BLaER1 (cell line): ENCODE data around the gene SP140L.

ENCODE experiments used
- H3K27ac ChIP-seq: shearing (Covaris generic); formaldehyde crosslinking; 2 replicates; pipeline ENCODE4 v1.8.1; 2022
- H3K27me3 ChIP-seq: shearing (Covaris generic); formaldehyde crosslinking; 2 replicates; pipeline ENCODE4 v1.8.1; 2022
- H3K36me3 ChIP-seq: shearing (Covaris generic); formaldehyde crosslinking; 2 replicates; pipeline ENCODE4 v1.8.1; 2022
- H3K4me1 ChIP-seq: shearing (Covaris generic); formaldehyde crosslinking; 2 replicates; pipeline ENCODE4 v1.8.1; 2022
- H3K4me2 ChIP-seq: shearing (Covaris generic); formaldehyde crosslinking; 2 replicates; pipeline ENCODE4 v1.8.1; 2022
- H3K4me3 ChIP-seq: shearing (Covaris generic); formaldehyde crosslinking; 2 replicates; pipeline ENCODE4 v1.8.1; 2022
- H3K9ac ChIP-seq: shearing (Covaris generic); formaldehyde crosslinking; 2 replicates; pipeline ENCODE4 v1.8.1; 2022
- H3K9me3 ChIP-seq: shearing (Covaris generic); formaldehyde crosslinking; 2 replicates; pipeline ENCODE4 v1.8.1; 2022
- H4K20me1 ChIP-seq: shearing (Covaris generic); formaldehyde crosslinking; 2 replicates; pipeline ENCODE4 v1.8.1; 2022
- Cebpa-rat ChIP-seq: shearing (Covaris generic); IDR thresholded peaks from 2 replicates; pipeline ENCODE4 v1.8.1; 2022

SP140L gene

GRCh38 chr2:230414302-230414701 lies 87.3 kb downstream of the SP140L start:
- H3K27ac ChIP-seq, result no peak overlapping the region
- no peak overlapping the region for H3K9ac ChIP-seq
- TF ChIP-seq Cebpa-rat, result no peak
- 0 out of 2 replicates have a peak, but pooled peaks cover 3% of the 10 kb centered on the region for H4K20me1 ChIP-seq
- peaks cover 54% of the 10 kb centered on the region for H3K4me1 ChIP-seq
- peaks cover 3% of the 10 kb centered on the region; the same call in 1 of the 2 replicates for H3K36me3 ChIP-seq
- H3K9me3 ChIP-seq, result no peaks in the 10 kb centered on the region
- no peaks in the 10 kb centered on the region for H3K27me3 ChIP-seq
- H3K4me3 ChIP-seq, result no peak overlapping the region
- H3K4me2 ChIP-seq, result no peak overlapping the region

- H3K27me3 ChIP-seq, result no peaks in the 10 kb centered on the region
- peak within 1 kb of the TSS; percentile 89 for H3K4me2 ChIP-seq
- peaks cover 9% of the 10 kb centered on the region; the same call in 1 of the 2 replicates for H3K36me3 ChIP-seq
- peak within 1 kb of the TSS; percentile 82 for H3K9ac ChIP-seq
- H3K27ac ChIP-seq, result peak within 1 kb of the TSS; percentile 80
- peak within 1 kb of the TSS; percentile 72 for H3K4me3 ChIP-seq
- H3K9me3 ChIP-seq, result no peaks in the 10 kb centered on the region
- H4K20me1 ChIP-seq, result 0 out of 2 replicates have a peak, but pooled peaks cover 6% of the 10 kb centered on the region
- H3K4me1 ChIP-seq, result peaks cover 48% of the 10 kb centered on the region
- no peak for TF ChIP-seq Cebpa-rat
Observed at GRCh38 chr2:230416061-230416721, 89.2 kb downstream of the SP140L start, which contains the start of gene SP100. Gene SP100 (plus strand): TSS chr2:230416201. CDS start chr2:230416297, 96 bp downstream.

GRCh38 chr2:230417436-230417835 lies 90.4 kb downstream of the SP140L start:
- H4K20me1 ChIP-seq, result 0 out of 2 replicates have a peak, but pooled peaks cover 6% of the 10 kb centered on the region
- H3K9me3 ChIP-seq, result no peaks in the 10 kb centered on the region
- peaks cover 13% of the 10 kb centered on the region for H3K36me3 ChIP-seq
- no peak overlapping the region for H3K27ac ChIP-seq
- H3K9ac ChIP-seq, result no peak overlapping the region
- peak overlapping the region; percentile 22; the same call in 1 of the 2 replicates for H3K4me3 ChIP-seq
- no peaks in the 10 kb centered on the region for H3K27me3 ChIP-seq
- H3K4me1 ChIP-seq, result peaks cover 42% of the 10 kb centered on the region
- no peak for TF ChIP-seq Cebpa-rat
- H3K4me2 ChIP-seq, result peak overlapping the region; percentile 89

- Histone ChIP-seq H3K27ac (no peak overlapping the region), H3K9ac (no peak overlapping the region), H3K4me1 (peaks cover 36% of the 10 kb centered on the region), H4K20me1 (peaks cover 6% of the 10 kb centered on the region; the same call in 1 of the 2 replicates), H3K36me3 (peaks cover 17% of the 10 kb centered on the region), H3K27me3 (no peaks in the 10 kb centered on the region), H3K4me3 (no peak overlapping the region), H3K4me2 (peak overlapping the region; percentile 89), H3K9me3 (no peaks in the 10 kb centered on the region)
- no peak for TF ChIP-seq Cebpa-rat
Observed at GRCh38 chr2:230418341-230419016, 91.5 kb downstream of the SP140L start.

GRCh38 chr2:230419181-230419580 lies 92.2 kb downstream of the SP140L start:
- no peak overlapping the region for H3K4me2 ChIP-seq
- no peak overlapping the region for H3K4me3 ChIP-seq
- H3K27ac ChIP-seq, result no peak overlapping the region

GRCh38 chr2:230422149-230422548 lies 95.2 kb downstream of the SP140L start:
- Histone ChIP-seq H4K20me1 (peaks cover 28% of the 10 kb centered on the region; the same call in 1 of the 2 replicates), H3K4me1 (peaks cover 21% of the 10 kb centered on the region), H3K36me3 (peaks cover 32% of the 10 kb centered on the region), H3K9me3 (peaks cover 10% of the 10 kb centered on the region; the same call in 1 of the 2 replicates), H3K4me2 (no peak overlapping the region), H3K4me3 (no peak overlapping the region), H3K9ac (no peak overlapping the region), H3K27me3 (no peaks in the 10 kb centered on the region), H3K27ac (no peak overlapping the region)
- TF ChIP-seq Cebpa-rat, result no peak

More at GRCh38 chr2:230419181-230419580, 92.2 kb downstream of the SP140L start:
- Histone ChIP-seq H3K9me3 (0 out of 2 replicates have a peak, but pooled peaks cover 1% of the 10 kb centered on the region), H3K9ac (no peak overlapping the region), H3K27me3 (no peaks in the 10 kb centered on the region), H3K36me3 (peaks cover 24% of the 10 kb centered on the region), H4K20me1 (peaks cover 13% of the 10 kb centered on the region; the same call in 1 of the 2 replicates), H3K4me1 (peaks cover 36% of the 10 kb centered on the region)
- TF ChIP-seq Cebpa-rat, result no peak

- H3K27ac ChIP-seq, result no peak overlapping the region
- H3K9me3 ChIP-seq, result peaks cover 26% of the 10 kb centered on the region
- H3K27me3 ChIP-seq, result no peaks in the 10 kb centered on the region
- peaks cover 28% of the 10 kb centered on the region; the same call in 1 of the 2 replicates for H4K20me1 ChIP-seq
- H3K4me2 ChIP-seq, result no peak overlapping the region
- H3K36me3 ChIP-seq, result peaks cover 50% of the 10 kb centered on the region
- no peak overlapping the region for H3K9ac ChIP-seq
- no peak for TF ChIP-seq Cebpa-rat
- no peak overlapping the region for H3K4me3 ChIP-seq
- H3K4me1 ChIP-seq, result 0 out of 2 replicates have a peak, but pooled peaks cover 3% of the 10 kb centered on the region
Observed at GRCh38 chr2:230423851-230424458, 97.0 kb downstream of the SP140L start.

- no peak for TF ChIP-seq Cebpa-rat
- no peaks in the 10 kb centered on the region for H3K4me1 ChIP-seq
- H3K36me3 ChIP-seq, result peaks cover 58% of the 10 kb centered on the region
- H4K20me1 ChIP-seq, result peaks cover 22% of the 10 kb centered on the region; the same call in 1 of the 2 replicates
- no peak overlapping the region for H3K4me2 ChIP-seq
- peaks cover 40% of the 10 kb centered on the region for H3K9me3 ChIP-seq
- H3K4me3 ChIP-seq, result no peak overlapping the region
- H3K27ac ChIP-seq, result no peak overlapping the region
- no peaks in the 10 kb centered on the region for H3K27me3 ChIP-seq
- H3K9ac ChIP-seq, result no peak overlapping the region
Observed at GRCh38 chr2:230425377-230425776, 98.4 kb downstream of the SP140L start.

- Histone ChIP-seq H3K4me2 (no peak overlapping the region), H3K9ac (no peak overlapping the region), H3K27me3 (no peaks in the 10 kb centered on the region), H3K9me3 (peaks cover 63% of the 10 kb centered on the region), H4K20me1 (peaks cover 30% of the 10 kb centered on the region; the same call in 1 of the 2 replicates), H3K36me3 (peaks cover 48% of the 10 kb centered on the region), H3K27ac (no peak overlapping the region), H3K4me1 (no peaks in the 10 kb centered on the region), H3K4me3 (no peak overlapping the region)
- TF ChIP-seq Cebpa-rat, result no peak
Observed at GRCh38 chr2:230429513-230429912, 102.5 kb downstream of the SP140L start.
